DMS 273 treated with DMSO at 0.1 percent for 48 hours (cell line): ENCODE data around the gene WIPF2.

Experiments used
- DNase-seq: peaks from one replicate; lab custom pipeline; 2025; lab: John Stamatoyannopoulos, UW

WIPF2 gene

GRCh38 chr17:40247926-40248495 is 28.9 kb downstream of the WIPF2 start:
- no peak for DNase-seq

- no peak for DNase-seq
Observed at GRCh38 chr17:40248507-40248906, 29.4 kb downstream of the WIPF2 start.

GRCh38 chr17:40251576-40251975 is 32.5 kb downstream of the WIPF2 start:
- DNase-seq, result no peak

- DNase-seq, result no peak
Observed at GRCh38 chr17:40253565-40253964, 34.5 kb downstream of the WIPF2 start.

- DNase-seq, result no peak
Observed at GRCh38 chr17:40259505-40259904, 40.4 kb downstream of the WIPF2 start.

GRCh38 chr17:40260528-40260927 is 41.4 kb downstream of the WIPF2 start:
- no peak for DNase-seq

GRCh38 chr17:40264458-40265185 is 45.5 kb downstream of the WIPF2 start:
- DNase-seq, result no peak

GRCh38 chr17:40265337-40265736 is 46.2 kb downstream of the WIPF2 start:
- no peak for DNase-seq

- no peak for DNase-seq
Observed at GRCh38 chr17:40266882-40267281, 47.8 kb downstream of the WIPF2 start.

- DNase-seq, result no peak
Observed at GRCh38 chr17:40268141-40268712, 49.1 kb downstream of the WIPF2 start.

- no peak for DNase-seq
Observed at GRCh38 chr17:40278414-40278813, 59.3 kb downstream of the WIPF2 start.

GRCh38 chr17:40279402-40279801 is 60.3 kb downstream of the WIPF2 start:
- DNase-seq, result no peak

- DNase-seq, result no peak
Observed at GRCh38 chr17:40281663-40282062, 62.6 kb downstream of the WIPF2 start.

- no peak for DNase-seq
Observed at GRCh38 chr17:40283662-40284061, 64.6 kb downstream of the WIPF2 start.

- DNase-seq, result no peak
Observed at GRCh38 chr17:40284085-40284713, 65.1 kb downstream of the WIPF2 start.

- DNase-seq, result no peak
Observed at GRCh38 chr17:40286473-40286872, 67.4 kb downstream of the WIPF2 start.

- no peak for DNase-seq
Observed at GRCh38 chr17:40287159-40287493, 68.0 kb downstream of the WIPF2 start.

- DNase-seq, result peak; percentile 99
Observed at GRCh38 chr17:40287494-40288369, 68.6 kb downstream of the WIPF2 start, which contains the start of gene CDC6. TSS of gene CDC6 (plus strand) at chr17:40287879. CDS start at chr17:40289421, 1,542 bp downstream.

GRCh38 chr17:40290629-40291280 is 71.7 kb downstream of the WIPF2 start:
- DNase-seq, result peak; percentile 30

GRCh38 chr17:40291281-40291664 is 72.2 kb downstream of the WIPF2 start:
- DNase-seq, result no peak

GRCh38 chr17:40293363-40293762 is 74.3 kb downstream of the WIPF2 start:
- no peak for DNase-seq
